Breast epithelium (tissue), 3 donors: ENCODE results near the gene MACROD1.

ENCODE experiments used
- POLR2AphosphoS5 ChIP-seq, 3 donors: sonication (generic); formaldehyde crosslinking; IDR thresholded peaks; one replicate each; pipeline ENCODE4 v1.6.1; 2017; ENCODE audit warnings: antibody characterized with exemption in 3 of 3
- TF ChIP-seq, protein P1 (sequence below), 3 donors: fragments of 450-650 bp; IDR thresholded peaks; one replicate each; pipeline ENCODE4 v1.5.1; 2016 to 2017; ENCODE audit warnings: antibody characterized with exemption in 3 of 3, mild to moderate bottlenecking in 3 of 3, moderate library complexity in 3 of 3

DNA sequence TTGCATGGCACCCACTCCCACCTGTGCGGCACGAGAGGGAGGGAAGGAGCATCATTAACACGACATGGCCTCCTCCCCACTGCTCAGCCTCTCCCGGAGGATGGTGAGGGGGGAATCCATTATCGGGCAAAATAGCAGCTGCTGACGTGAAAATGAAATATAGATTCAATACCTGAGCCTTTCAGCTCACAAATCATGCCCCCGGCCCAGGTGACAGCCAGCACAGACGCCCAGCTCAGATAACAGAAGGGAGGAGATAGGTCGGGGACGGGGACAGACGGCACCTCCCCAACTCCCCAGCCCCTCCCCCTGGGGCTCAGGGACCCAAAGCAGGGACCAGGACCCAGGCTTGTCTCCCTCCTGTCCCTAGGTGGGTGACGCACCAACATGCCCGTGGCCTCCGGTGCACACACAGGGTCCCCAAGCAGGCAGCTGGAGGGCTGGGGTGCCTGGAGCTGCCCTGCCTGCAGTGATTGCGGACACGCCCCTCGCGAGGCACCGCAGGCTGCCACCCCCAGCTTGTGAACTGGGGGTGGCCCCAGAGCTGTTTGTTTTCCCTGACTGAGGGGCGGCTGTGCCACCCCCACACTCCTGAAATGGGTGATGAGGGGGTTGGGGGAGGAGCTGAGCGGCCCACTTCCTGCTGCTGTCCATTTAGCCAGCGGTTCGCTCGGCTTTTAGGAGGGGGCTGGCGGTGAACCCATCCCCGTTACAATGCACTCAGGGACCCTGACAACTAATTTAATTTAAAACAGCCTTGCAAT is 98.5 kb downstream of the MACROD1 start:
- no peak for TF ChIP-seq POLR2AphosphoS5 (IDR thresholded peaks at IDR 0.05)
- TF ChIP-seq, protein P1, sequence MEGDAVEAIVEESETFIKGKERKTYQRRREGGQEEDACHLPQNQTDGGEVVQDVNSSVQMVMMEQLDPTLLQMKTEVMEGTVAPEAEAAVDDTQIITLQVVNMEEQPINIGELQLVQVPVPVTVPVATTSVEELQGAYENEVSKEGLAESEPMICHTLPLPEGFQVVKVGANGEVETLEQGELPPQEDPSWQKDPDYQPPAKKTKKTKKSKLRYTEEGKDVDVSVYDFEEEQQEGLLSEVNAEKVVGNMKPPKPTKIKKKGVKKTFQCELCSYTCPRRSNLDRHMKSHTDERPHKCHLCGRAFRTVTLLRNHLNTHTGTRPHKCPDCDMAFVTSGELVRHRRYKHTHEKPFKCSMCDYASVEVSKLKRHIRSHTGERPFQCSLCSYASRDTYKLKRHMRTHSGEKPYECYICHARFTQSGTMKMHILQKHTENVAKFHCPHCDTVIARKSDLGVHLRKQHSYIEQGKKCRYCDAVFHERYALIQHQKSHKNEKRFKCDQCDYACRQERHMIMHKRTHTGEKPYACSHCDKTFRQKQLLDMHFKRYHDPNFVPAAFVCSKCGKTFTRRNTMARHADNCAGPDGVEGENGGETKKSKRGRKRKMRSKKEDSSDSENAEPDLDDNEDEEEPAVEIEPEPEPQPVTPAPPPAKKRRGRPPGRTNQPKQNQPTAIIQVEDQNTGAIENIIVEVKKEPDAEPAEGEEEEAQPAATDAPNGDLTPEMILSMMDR (IDR thresholded peaks at IDR 0.05), result no peak
